SK-N-MC (cell line): Measurements from ENCODE around the gene ZNF599.

ENCODE experiments used
- EZH2 ChIP-seq: fragments of 200-600 bp; sonication (generic); IDR thresholded peaks from one replicate; pipeline ENCODE4 v1.6.1; 2017; ENCODE audit warnings: antibody characterized with exemption
- FOXP2 ChIP-seq: optimal IDR thresholded peaks from 2 replicates; pipeline ENCODE3; 2011; ENCODE audit warnings: mild to moderate bottlenecking, moderate library complexity; ENCODE audit not compliant: insufficient read depth; ENCODE audit errors: extremely low read length, control extremely low read depth
- POLR2AphosphoS5 ChIP-seq: IDR thresholded peaks from 2 replicates; pipeline ENCODE4 v1.6.1; 2012; ENCODE audit warnings: mild to moderate bottlenecking, low read depth, low read length, borderline replicate concordance

DNA sequence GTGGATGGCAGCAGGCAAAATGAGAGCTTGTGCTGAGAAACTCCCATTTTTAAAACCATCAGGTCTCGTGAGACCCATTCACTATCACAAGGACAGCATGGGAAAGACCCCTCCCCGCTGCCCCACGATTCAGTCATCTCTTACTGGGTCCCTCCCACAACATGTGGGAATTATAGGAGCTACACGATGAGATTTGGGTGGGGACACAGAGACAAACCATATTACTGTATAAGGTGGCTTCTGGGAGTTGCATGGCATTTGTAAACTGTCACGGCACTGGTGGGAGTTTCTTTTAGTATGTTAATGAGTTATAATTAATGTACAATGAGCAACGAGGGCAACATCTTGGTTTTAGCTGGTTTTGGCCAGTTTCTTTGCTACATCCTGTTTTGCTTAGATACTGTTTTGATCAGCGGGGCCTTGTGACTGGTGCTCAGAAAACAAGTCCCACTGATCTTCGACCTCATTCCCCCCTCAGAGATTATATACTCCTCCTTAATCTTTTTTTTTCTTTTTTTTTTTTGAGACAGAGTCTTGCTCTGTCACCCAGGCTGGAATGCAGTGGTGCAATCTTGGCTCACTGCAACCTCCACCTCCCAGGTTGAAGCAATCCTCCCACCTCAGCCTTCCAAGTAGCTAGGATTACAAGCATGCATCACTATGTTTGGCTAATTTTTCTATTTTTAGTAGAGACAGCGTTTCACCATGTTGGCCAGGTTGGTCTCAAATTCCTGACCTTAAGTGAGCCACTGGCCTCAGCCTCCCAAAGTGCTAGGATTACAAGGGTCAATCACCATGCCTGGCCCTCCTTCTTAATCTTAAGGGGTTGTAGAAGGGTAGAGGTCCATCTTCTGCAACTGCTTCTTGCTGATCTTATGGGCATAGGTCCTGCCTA is 21.3 kb upstream of the ZNF599 start:
- TF ChIP-seq POLR2AphosphoS5 (no peak), EZH2 (no peak), FOXP2 (no peak)
